Upper lobe of left lung (tissue), 6 donors: ENCODE measurements around the gene AGBL3. TPM values are rescaled to one million over a fixed set of nuclear protein-coding genes. Genes with fewer than 3 reads are reported as not detected.
"Not testable (repeated sequence)": the region's sequence is repeated elsewhere in the genome, so short reads cannot be mapped to it uniquely, and the experiment has no call there.

Source experiments
- ATAC-seq, 2 donors: fragments of 200-7000 bp; cut with Tn5 transposase; one replicate each; pipeline ENCODE4 v1.9.1; 2022; ENCODE audit warnings: mild to moderate bottlenecking in 2 of 2, moderate library complexity in 2 of 2; ENCODE audit not compliant: low FRiP score in 2 of 2
- DNase-seq, 2 donors: peaks; one replicate each; pipeline ENCODE4 v3.0.0-alpha.2; 2019 to 2020
- H3K27ac ChIP-seq, 4 donors: fragments of 200-600 bp; sonication (generic); one replicate each; pipeline ENCODE4 v1.5.1; 2016 to 2019
- H3K27me3 ChIP-seq, 4 donors: fragments of 200-600 bp; sonication (generic); one replicate each; pipeline ENCODE4 v1.5.1; 2017 to 2019
- H3K36me3 ChIP-seq, 4 donors: fragments of 200-600 bp; sonication (generic); one replicate each; pipeline ENCODE4 v1.5.1; 2016 to 2019
- H3K4me1 ChIP-seq, 4 donors: fragments of 200-600 bp; sonication (generic); one replicate each; pipeline ENCODE4 v1.5.1; 2018 to 2019
- H3K4me3 ChIP-seq, 4 donors: fragments of 200-600 bp; sonication (generic); one replicate each; pipeline ENCODE4 v1.5.1; 2017 to 2019; ENCODE audit warnings: mild to moderate bottlenecking in 2 of 4, moderate library complexity in 1 of 4
- H3K9me3 ChIP-seq, 4 donors: fragments of 200-600 bp; sonication (generic); one replicate each; pipeline ENCODE4 v1.5.1; 2018 to 2019
- EP300 ChIP-seq, 4 donors: sonication (generic); formaldehyde crosslinking; IDR thresholded peaks; one replicate each; pipeline ENCODE4 v1.5.1; 2017; ENCODE audit warnings: antibody characterized with exemption in 4 of 4, control low read depth in 2 of 4
- POLR2A ChIP-seq, 4 donors: fragments of 450-650 bp; IDR thresholded peaks; one replicate each; pipeline ENCODE4 v1.5.1; 2016 to 2017; ENCODE audit warnings: antibody characterized with exemption in 4 of 4, mild to moderate bottlenecking in 2 of 4
- POLR2AphosphoS5 ChIP-seq, 2 donors: sonication (generic); formaldehyde crosslinking; IDR thresholded peaks; one replicate each; pipeline ENCODE4 v1.5.1; 2017; ENCODE audit warnings: antibody characterized with exemption in 2 of 2
- WGBS, 2 donors: methylation state at CpG; one replicate each; pipeline ENCODE4 v1.1.5; 2017 to 2018; 5-methylcytosine and 5-hydroxymethylcytosine counted together
- total RNA-seq, 6 donors: library from RNA; depleted of rRNA in 4 of 6; stranded (reverse); fragments of >200 nt in 4 of 6; gene quantifications; one replicate each; pipeline versions ENCODE4 v1.1.0 to v1.2.1, GENCODE V29; 2016 to 2021
- TF ChIP-seq, protein P1 (sequence below), 6 experiments: fragments of 450-650 bp in 4 of 6; fragments of 200-600 bp in 2 of 6; sonication (generic) in 2 of 6; IDR thresholded peaks; one replicate each; pipeline ENCODE4 v1.5.1; 2016 to 2019; ENCODE audit warnings: antibody characterized with exemption in 6 of 6
- donor health status: DM: no; HTN: no; CAD: no; lungs with moderate emphysema.
- donor health status: DM: no; HTN: yes; CAD: no; lungs with severe emphysema.

The AGBL3 gene
- total RNA-seq, 6 donors from 2014 or later: 1.0 to 5.2 (median 2.5) TPM

DNA sequence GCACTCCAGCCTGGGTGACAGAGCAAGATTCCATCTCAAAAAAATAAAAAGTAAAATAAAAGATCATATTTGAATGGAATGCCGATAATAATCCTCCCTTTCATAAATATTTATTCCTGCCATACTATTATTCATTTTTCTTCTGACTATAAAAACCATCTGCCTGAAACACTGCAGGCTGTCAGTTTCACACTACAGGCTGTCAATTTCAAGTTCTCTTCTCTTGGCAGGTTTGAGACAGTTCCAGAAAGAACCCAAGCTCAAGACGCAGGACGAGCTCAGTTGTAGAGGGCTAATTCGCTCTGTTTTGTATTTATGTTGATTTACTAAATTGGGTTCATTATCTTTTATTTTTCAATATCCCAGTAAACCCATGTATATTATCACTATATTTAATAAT is 18.2 kb upstream of the AGBL3 start:
- no peak for ATAC-seq
- no peak for DNase-seq
- no peaks in the 10 kb centered on the region for H3K4me1 ChIP-seq
- H3K36me3 ChIP-seq: peaks cover 0 to 37% (median 1%) of the 10 kb centered on the region in 4 donors
- no peak for TF ChIP-seq POLR2A (IDR thresholded peaks at IDR 0.05)
- no peak for TF ChIP-seq EP300 (IDR thresholded peaks at IDR 0.05)
- no peak for TF ChIP-seq POLR2AphosphoS5 (IDR thresholded peaks at IDR 0.05)
- TF ChIP-seq, protein P1, sequence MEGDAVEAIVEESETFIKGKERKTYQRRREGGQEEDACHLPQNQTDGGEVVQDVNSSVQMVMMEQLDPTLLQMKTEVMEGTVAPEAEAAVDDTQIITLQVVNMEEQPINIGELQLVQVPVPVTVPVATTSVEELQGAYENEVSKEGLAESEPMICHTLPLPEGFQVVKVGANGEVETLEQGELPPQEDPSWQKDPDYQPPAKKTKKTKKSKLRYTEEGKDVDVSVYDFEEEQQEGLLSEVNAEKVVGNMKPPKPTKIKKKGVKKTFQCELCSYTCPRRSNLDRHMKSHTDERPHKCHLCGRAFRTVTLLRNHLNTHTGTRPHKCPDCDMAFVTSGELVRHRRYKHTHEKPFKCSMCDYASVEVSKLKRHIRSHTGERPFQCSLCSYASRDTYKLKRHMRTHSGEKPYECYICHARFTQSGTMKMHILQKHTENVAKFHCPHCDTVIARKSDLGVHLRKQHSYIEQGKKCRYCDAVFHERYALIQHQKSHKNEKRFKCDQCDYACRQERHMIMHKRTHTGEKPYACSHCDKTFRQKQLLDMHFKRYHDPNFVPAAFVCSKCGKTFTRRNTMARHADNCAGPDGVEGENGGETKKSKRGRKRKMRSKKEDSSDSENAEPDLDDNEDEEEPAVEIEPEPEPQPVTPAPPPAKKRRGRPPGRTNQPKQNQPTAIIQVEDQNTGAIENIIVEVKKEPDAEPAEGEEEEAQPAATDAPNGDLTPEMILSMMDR (IDR thresholded peaks at IDR 0.05): no peak
- WGBS, 2 donors: 88 to 91% methylated on average over 4 of the region's 4 CpGs
- H3K27ac ChIP-seq: no peak overlapping the region
- no peaks in the 10 kb centered on the region for H3K27me3 ChIP-seq
- no peaks in the 10 kb centered on the region for H3K9me3 ChIP-seq
- no peak overlapping the region for H3K4me3 ChIP-seq

DNA sequence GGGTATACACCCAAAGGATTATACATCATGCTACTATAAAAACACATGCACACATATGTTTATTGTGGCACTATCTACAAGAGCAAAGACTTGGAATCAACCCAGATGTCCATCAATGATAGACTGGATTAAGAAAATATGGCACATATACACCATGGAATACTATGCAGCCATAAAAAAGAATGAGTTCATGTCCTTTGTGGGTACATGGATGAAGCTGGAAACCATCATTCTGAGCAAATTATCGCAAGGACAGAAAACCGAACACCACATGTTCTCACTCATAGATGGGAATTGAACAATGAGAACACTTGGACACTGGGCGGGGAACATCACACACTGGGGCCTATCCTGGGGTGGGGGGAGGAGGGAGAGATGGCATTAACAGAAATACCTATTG is 4.7 kb upstream of the AGBL3 start:
- WGBS, 2 donors: 98 to 99% methylated on average over 3 of the region's 3 CpGs
- not testable (repeated sequence) for H3K4me1 ChIP-seq, H3K27me3 ChIP-seq, H3K27ac ChIP-seq, ATAC-seq, H3K4me3 ChIP-seq, H3K36me3 ChIP-seq, H3K9me3 ChIP-seq, DNase-seq

DNA sequence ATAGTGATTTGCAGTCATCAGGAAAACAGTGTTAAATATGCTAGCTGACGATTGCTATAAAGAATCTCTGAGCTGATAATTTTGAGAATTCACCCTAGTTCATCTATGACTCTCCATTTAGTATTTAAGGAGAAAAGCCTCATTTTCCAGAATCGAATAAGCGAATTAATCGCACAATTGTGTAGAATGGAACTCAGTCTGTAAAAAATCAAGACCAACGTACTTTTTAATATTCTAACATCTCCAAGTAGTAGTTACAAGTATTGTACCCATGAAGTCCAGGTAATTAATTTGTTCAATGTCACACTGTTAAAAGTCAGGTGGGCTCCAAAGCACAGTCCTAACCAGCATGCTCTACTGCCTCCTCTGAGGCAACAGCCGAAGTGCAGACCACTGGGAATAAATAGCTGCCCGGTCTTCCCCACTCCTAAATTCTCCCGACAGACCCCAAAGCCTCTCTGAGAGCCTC is 380 bp upstream of the AGBL3 start:
- DNase-seq (no peak), ATAC-seq (no peak)
- Histone ChIP-seq H3K27ac (peak overlapping the region; percentile 84 to 91 (median 89)), H3K36me3 (peaks cover 0 to 4% (median 0%) of the 10 kb centered on the region in 4 donors), H3K4me3 (peak overlapping the region; percentile 48 to 75 (median 64)), H3K9me3 (no peaks in the 10 kb centered on the region), H3K27me3 (no peaks in the 10 kb centered on the region), H3K4me1 (peaks cover 0 to 22% (median 13%) of the 10 kb centered on the region in 4 donors)
- 52 to 68% methylated on average over 6 to 8 of the region's 8 CpGs for WGBS, 2 donors
- TF ChIP-seq EP300 (IDR thresholded peaks at IDR 0.05): no peak
- TF ChIP-seq POLR2A (IDR thresholded peaks at IDR 0.05): peak in 1 of 4 donors; percentile 5

DNA sequence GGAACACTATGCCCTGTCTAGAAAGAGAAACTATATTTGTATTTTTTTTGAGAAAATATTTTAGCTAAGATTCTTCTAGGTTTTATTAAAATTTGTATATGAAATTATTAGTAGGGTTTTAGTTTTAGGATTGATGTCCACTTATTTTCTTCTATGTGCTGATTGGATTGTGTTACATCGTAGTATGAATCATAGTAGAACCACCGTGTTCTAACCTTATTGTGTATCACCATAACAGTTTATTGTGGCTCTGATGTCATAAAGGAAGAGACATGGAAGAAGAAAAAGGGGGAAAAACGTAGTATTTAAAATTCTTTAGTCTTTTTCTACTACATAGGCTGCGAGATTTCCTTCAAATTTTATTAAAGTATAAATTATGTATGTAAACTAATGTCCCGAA is 1.9 kb downstream of the AGBL3 start:
- peak overlapping the region in 1 of 4 donors; percentile 21 for H3K27ac ChIP-seq
- 83 to 87% methylated on average over 5 of the region's 5 CpGs for WGBS, 2 donors

DNA sequence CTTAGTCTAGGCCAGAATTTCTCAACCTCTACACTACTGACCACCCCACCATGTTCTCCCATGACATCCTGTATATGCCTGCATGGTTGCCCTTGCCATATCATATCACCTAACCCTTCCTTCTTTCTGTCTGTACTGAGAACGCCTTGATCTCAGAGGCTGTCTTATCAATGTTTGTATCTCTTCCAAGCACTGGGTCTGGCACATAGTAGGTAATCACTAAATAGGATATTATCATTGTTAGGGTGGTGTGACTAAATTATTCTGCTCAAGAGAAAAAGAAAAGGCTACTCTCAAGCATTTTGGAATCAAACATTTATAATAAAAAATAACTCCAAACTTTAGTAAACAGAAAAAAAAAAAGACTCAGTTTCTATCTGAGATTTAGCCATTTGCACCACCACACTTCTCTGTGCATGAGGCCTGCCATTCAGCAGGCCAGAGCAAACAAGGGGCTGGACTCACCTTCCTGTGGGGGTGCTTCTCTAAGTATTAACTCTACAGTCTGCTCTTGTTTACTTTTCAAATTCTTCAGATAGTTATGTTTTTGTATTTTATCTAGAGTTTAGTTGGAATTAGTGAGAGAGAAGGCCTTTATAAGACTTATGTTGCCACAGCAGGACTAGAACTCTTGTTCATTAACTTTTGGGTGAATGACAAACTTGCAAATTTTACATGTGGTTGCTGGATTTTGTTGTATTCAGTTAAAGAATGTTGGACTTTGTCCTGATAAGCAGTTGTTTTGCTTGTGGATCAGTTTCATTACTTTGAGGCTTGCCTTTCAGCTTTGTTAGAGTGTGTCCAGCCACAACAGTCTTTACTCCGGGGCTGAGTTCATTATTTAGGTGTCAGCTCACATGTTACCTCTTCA is 5.4 kb downstream of the AGBL3 start:
- H3K36me3 ChIP-seq: peaks cover 0 to 26% (median 5%) of the 10 kb centered on the region in 4 donors
- ATAC-seq (no peak), DNase-seq (no peak)
- peaks cover 0 to 36% (median 27%) of the 10 kb centered on the region in 4 donors for H3K4me1 ChIP-seq
- no peaks in the 10 kb centered on the region for H3K27me3 ChIP-seq
- WGBS, 2 donors: 44 to 61% methylated on average over 2 of the region's 2 CpGs
- TF ChIP-seq EP300 (IDR thresholded peaks at IDR 0.05): no peak
- TF ChIP-seq, protein P1 (IDR thresholded peaks at IDR 0.05): no peak
- no peak for TF ChIP-seq POLR2A (IDR thresholded peaks at IDR 0.05)
- TF ChIP-seq POLR2AphosphoS5 (IDR thresholded peaks at IDR 0.05): no peak
- H3K9me3 ChIP-seq: no peaks in the 10 kb centered on the region
- peak overlapping the region in 2 of 4 donors; percentile 24 to 70 for H3K27ac ChIP-seq
- no peak overlapping the region for H3K4me3 ChIP-seq

More for the DNA sequence above, 1.9 kb downstream of the AGBL3 start:
- H3K9me3 ChIP-seq: no peaks in the 10 kb centered on the region
- ATAC-seq (no peak), DNase-seq (no peak)
- H3K4me1 ChIP-seq: peaks cover 0 to 42% (median 23%) of the 10 kb centered on the region in 4 donors
- no peaks in the 10 kb centered on the region for H3K27me3 ChIP-seq
- H3K4me3 ChIP-seq: peak overlapping the region in 1 of 4 donors; percentile 71
- TF ChIP-seq POLR2AphosphoS5 (IDR thresholded peaks at IDR 0.05) (no peak), EP300 (IDR thresholded peaks at IDR 0.05) (no peak), POLR2A (IDR thresholded peaks at IDR 0.05) (no peak)
- TF ChIP-seq, protein P1 (IDR thresholded peaks at IDR 0.05): no peak
- H3K36me3 ChIP-seq: peaks cover 0 to 4% (median 0%) of the 10 kb centered on the region in 4 donors
